ENCODE data around the gene CD68. TPM values are rescaled to one million over a fixed set of nuclear protein-coding genes. Genes with fewer than 3 reads are reported as not detected.

CD68 gene, protein sequence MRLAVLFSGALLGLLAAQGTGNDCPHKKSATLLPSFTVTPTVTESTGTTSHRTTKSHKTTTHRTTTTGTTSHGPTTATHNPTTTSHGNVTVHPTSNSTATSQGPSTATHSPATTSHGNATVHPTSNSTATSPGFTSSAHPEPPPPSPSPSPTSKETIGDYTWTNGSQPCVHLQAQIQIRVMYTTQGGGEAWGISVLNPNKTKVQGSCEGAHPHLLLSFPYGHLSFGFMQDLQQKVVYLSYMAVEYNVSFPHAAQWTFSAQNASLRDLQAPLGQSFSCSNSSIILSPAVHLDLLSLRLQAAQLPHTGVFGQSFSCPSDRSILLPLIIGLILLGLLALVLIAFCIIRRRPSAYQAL
- 10 to 100 TPM; 10.3 to 28.1 TPM for total RNA-seq

DNA sequence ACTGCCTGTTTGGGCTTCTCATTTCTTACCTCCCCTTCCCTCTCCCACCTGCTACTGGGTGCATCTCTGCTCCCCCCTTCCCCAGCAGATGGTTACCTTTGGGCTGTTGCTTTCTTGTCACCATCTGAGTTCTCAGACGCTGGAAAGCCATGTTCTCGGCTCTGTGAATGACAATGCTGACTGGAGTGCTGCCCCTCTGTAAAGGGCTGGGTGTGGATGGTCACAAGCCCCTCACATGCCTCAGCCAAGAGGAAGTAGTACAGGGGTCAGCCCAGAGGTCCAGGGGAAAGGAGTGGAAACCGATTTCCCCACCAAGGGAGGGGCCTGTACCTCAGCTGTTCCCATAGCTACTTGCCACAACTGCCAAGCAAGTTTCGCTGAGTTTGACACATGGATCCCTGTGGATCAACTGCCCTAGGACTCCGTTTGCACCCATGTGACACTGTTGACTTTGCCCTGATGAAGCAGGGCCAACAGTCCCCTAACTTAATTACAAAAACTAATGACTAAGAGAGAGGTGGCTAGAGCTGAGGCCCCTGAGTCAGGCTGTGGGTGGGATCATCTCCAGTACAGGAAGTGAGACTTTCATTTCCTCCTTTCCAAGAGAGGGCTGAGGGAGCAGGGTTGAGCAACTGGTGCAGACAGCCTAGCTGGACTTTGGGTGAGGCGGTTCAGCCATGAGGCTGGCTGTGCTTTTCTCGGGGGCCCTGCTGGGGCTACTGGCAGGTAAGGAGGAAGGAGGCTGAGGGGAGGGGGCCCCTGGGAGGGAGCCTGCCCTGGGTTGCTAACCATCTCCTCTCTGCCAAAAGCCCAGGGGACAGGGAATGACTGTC lies at the start of gene CD68:
CD68 (plus strand) TSS at position 638 of the 833 bp plus-strand sequence; CDS start at position 678, 40 bp downstream.
- peaks cover 29 to 37% of the 10 kb centered on the region in 2 donors for H3K36me3 Mint-ChIP-seq (ENCODE audit: insufficient read depth in 2 of 2)
- peak; percentile 59 to 70 for ATAC-seq (replicated peaks in 1 of 2)

DNA sequence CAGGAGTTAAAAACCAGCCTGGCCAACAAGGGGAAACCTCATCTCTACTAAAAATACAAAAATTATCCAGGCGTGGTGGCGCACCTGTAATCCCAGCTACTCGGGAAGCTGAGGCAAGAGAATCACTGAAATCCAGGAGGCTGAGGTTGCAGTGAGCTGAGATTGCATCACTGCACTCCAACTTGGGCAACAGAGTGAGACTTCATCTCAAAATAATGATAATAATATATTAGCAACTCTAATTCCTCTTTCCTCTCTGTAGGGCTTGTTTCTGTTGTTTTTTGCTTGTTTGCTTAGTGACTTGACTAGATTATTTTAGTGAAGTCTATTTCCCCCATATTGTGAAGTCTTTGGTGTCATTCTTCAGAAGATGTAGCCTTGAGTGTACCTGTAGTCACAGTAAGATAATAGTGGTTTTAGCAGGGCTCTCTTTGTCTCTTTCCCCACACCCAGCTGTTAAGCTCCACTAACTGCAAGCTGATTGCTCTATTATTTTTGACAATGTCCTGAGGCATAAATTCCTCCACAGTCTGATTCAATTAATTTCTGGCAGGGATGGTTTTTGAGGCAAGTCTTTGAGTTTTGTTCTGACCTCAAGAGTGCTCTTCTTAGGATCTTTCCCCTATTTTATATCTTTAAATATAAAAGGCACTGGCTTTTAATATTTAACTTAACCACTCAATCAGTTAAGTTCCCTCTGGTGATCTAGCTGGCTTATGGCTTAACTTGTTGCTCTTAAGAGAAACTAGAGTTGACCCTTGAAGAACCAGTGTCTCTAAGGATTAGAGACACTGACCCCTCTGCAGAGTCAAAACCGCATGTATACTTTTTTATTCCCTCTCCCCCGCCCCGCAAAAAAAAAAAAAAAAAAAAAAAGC lies 49.2 kb upstream of the CD68 start:
- no peak overlapping the region for H3K27ac Mint-ChIP-seq
- H3K9me3 Mint-ChIP-seq = peaks cover 0 to 1% of the 10 kb centered on the region in 2 donors
- H3K4me3 Mint-ChIP-seq = no peak overlapping the region
- ATAC-seq (replicated peaks in 1 of 2) = no peak
- H3K27me3 Mint-ChIP-seq (ENCODE audit: low read depth) = no peaks in the 10 kb centered on the region
- no peak for DNase-seq
- no peaks in the 10 kb centered on the region for H3K4me1 Mint-ChIP-seq (ENCODE audit: low read depth)
- peaks cover 0 to 7% of the 10 kb centered on the region in 2 donors for H3K36me3 Mint-ChIP-seq (ENCODE audit: insufficient read depth in 2 of 2)

More for the DNA sequence above, at the start of gene CD68:
- peak within 1 kb of the TSS; percentile 68 for H3K27ac Mint-ChIP-seq
- H3K4me1 Mint-ChIP-seq (ENCODE audit: low read depth) = peaks cover 87% of the 10 kb centered on the region
- no peaks in the 10 kb centered on the region for H3K9me3 Mint-ChIP-seq
- no peaks in the 10 kb centered on the region for H3K27me3 Mint-ChIP-seq (ENCODE audit: low read depth)
- H3K4me3 Mint-ChIP-seq = peak within 1 kb of the TSS; percentile 52 to 83
- peak; percentile 74 to 83 for DNase-seq

DNA sequence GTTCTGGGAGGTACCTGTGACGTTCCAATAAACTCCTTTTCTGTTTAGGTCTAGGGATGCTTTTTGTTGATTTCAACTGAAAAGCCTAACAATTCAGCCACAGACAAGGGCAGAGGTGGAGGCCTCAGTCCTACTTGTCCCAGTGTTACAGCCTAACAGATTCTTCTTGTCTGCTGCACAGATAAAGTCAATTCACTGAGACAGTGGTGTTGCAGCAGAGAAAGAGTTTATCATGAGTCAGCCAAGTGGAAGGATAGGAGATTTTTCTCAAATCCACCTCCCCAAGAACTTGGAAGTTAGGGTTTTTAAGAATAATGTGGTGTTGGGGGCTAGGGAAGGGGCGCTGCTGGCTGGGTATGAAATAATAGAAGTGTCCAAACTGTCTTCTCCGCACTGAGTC lies 41.4 kb upstream of the CD68 start:
- DNase-seq (no peak), ATAC-seq (replicated peaks in 1 of 2) (no peak)
- Mint-ChIP-seq H3K4me1 (ENCODE audit: low read depth) (no peaks in the 10 kb centered on the region), H3K27ac (no peak overlapping the region), H3K4me3 (no peak overlapping the region), H3K9me3 (peaks cover 2 to 3% of the 10 kb centered on the region in 2 donors), H3K27me3 (ENCODE audit: low read depth) (no peaks in the 10 kb centered on the region), H3K36me3 (ENCODE audit: insufficient read depth in 2 of 2) (no peaks in the 10 kb centered on the region)

DNA sequence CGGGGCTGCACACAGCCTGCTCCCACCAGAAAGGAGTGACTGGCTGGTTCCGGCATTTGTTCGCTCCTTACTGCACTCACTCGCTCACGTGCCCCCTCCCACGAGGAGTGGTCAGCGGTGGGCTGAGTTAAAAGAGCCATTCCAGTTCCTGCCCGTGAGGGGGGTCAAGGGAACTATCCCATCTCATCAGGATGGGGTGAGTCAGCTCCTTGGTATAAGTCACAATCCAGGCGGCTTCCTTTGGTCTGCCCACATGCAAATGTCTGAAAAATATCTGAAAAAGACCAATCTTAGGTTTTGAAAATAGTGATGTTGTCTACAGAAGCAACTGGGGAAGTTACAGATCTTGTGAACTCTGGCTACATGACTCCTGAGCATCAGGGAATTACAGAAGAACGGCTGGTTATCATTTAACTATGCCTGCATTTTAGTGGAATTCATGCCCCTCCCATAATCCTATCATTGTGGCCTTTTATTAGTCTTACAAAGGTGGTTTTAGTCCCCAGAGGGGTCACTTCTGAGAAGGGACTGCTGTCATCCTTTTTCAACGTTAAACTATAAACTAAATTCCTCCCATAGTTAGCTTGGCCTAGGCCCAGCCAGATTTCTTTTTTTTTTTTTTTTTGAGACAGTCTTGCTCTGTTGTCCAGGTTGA lies 40.4 kb upstream of the CD68 start:
- no peak overlapping the region for H3K4me3 Mint-ChIP-seq
- no peaks in the 10 kb centered on the region for H3K27me3 Mint-ChIP-seq (ENCODE audit: low read depth)

DNA sequence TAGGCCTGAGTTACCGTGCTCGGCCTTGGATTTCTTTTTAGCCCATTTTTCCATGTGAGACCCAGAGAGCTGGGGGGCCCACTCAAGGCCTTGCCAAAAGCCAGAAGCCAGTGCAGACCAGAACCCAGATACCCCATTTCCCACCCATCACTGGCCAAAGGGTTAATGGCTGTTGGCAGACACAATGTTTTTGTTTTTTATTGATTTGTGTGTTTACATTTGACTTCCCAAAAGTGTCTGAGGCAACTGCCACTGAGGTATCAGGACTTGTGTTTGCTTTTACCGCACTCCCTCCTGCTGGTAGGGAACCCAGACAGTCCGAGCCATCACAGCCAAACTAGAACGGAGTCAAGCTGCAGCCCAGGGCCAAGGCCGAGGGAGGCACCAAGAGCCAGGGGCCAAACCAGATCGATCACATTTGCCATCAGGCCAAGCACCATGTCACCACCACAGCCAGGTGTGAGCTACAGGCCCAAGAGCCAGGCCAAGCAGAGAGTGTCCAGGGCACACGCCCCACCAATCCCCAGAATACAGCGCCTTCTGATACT lies 38.3 kb upstream of the CD68 start:
- H3K9me3 Mint-ChIP-seq = peaks cover 2 to 3% of the 10 kb centered on the region in 2 donors
- DNase-seq = no peak
- no peaks in the 10 kb centered on the region for H3K27me3 Mint-ChIP-seq (ENCODE audit: low read depth)
- no peak overlapping the region for H3K27ac Mint-ChIP-seq
- H3K4me1 Mint-ChIP-seq (ENCODE audit: low read depth) = no peaks in the 10 kb centered on the region
- no peak overlapping the region for H3K4me3 Mint-ChIP-seq
- H3K36me3 Mint-ChIP-seq (ENCODE audit: insufficient read depth in 2 of 2) = no peaks in the 10 kb centered on the region
- ATAC-seq (replicated peaks in 1 of 2) = no peak

More for the DNA sequence above, 40.4 kb upstream of the CD68 start:
- no peaks in the 10 kb centered on the region for H3K36me3 Mint-ChIP-seq (ENCODE audit: insufficient read depth in 2 of 2)
- no peak overlapping the region for H3K27ac Mint-ChIP-seq
- DNase-seq = no peak
- no peak for ATAC-seq (replicated peaks in 1 of 2)
- H3K4me1 Mint-ChIP-seq (ENCODE audit: low read depth) = no peaks in the 10 kb centered on the region
- peaks cover 2 to 3% of the 10 kb centered on the region in 2 donors for H3K9me3 Mint-ChIP-seq

DNA sequence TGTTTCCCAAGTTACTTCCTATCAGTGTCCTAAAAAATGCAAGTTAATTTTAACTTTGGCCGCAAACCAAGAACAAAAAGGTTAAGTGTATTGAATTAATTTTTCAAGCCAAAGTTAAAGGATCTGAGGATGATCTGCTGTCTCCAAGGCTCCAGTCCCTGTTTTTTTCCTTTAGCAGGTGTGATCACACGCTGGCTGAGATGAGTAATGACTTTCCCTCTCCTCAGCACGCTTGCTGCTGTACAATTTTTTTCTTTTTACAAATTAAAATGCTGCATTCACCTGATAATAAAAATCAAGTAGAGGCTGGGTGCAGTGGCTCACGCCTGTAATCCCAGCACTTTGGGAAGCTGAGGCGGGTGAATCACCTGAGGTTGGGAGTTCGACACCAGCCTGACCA lies 34.5 kb upstream of the CD68 start:
- peaks cover 20% of the 10 kb centered on the region for H3K4me1 Mint-ChIP-seq (ENCODE audit: low read depth)
- DNase-seq = no peak
- H3K9me3 Mint-ChIP-seq = no peaks in the 10 kb centered on the region
- H3K27ac Mint-ChIP-seq = no peak overlapping the region
- no peaks in the 10 kb centered on the region for H3K27me3 Mint-ChIP-seq (ENCODE audit: low read depth)
- no peak overlapping the region for H3K4me3 Mint-ChIP-seq
- H3K36me3 Mint-ChIP-seq (ENCODE audit: insufficient read depth in 2 of 2) = no peaks in the 10 kb centered on the region
- no peak for ATAC-seq (replicated peaks in 1 of 2)

DNA sequence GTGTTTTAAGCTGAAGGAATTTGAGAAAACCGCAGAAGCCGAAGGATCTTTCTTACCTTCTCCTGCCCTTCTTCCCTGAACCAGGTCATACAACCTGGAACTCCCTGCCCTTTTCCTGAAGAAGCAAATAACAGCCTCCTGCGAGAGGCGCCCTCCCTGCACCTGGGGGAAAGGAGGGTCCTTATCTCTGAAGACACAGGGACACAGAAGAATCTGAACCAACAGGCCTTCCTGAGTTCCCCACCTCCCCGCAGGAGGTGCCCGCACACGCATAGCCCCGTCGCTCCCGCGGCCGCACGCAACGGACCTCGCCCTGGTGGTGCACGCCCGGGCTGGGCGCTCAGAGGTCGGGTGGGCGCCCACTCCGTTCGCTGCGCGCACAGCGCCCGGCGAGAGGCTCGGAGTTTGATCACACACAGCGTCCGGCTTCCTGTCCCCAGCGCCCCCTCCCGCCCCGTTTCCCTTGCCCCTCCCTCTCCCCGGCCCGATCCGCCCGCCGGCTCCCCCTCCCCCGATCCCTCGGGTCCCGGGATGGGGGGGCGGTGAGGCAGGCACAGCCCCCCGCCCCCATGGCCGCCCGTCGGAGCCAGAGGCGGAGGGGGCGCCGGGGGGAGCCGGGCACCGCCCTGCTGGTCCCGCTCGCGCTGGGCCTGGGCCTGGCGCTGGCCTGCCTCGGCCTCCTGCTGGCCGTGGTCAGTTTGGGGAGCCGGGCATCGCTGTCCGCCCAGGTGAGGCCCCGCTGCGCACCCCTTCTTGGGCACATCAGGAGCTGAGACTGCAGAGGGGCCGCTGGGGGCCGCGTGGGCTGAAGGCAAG lies 30.6 kb upstream of the CD68 start, which contains the start of gene TNFSF12:
TNFSF12 (plus strand) TSS at position 474 of the 816 bp plus-strand sequence; CDS start at position 570, 96 bp downstream.
- DNase-seq = peak; percentile 72 to 73
- H3K36me3 Mint-ChIP-seq (ENCODE audit: insufficient read depth in 2 of 2) = no peaks in the 10 kb centered on the region
- H3K27ac Mint-ChIP-seq = peak within 1 kb of the TSS; percentile 52
- ATAC-seq (replicated peaks in 1 of 2) = peak; percentile 75 to 79
- H3K4me1 Mint-ChIP-seq (ENCODE audit: low read depth) = peaks cover 58% of the 10 kb centered on the region
- no peaks in the 10 kb centered on the region for H3K27me3 Mint-ChIP-seq (ENCODE audit: low read depth)
- no peaks in the 10 kb centered on the region for H3K9me3 Mint-ChIP-seq
- H3K4me3 Mint-ChIP-seq = peak within 1 kb of the TSS; percentile 87 to 90

DNA sequence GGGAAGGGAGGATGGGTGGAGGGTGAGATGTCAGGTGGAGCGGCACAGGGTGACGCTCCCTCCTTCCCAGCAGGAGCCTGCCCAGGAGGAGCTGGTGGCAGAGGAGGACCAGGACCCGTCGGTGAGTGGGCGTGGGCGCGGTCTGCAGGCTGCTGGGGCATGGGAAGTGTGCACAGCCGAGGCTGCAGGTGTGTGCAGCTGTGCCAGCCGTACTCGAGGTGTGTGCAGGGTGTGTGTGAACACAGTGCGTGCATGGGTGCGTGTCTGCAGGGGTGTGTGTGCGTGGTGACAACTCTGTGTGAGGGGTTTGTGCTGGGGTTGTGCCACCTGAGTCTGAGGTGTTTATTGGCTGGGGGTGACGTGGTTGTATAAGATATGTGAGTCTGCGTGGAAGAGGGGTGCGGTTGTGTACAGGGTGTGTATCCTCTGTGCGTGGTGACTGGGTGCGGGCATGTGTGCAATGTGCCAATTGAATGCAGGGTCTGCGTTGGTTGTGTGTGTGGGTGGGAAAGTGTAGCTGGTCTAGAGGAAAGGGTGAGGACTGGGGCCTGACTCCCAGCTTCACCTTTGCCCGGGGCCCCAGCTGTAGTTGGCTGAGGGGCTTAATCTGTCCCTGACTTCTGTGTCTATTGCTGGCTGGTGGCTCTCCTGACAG lies 29.9 kb upstream of the CD68 start:
- Mint-ChIP-seq H3K4me1 (ENCODE audit: low read depth) (peaks cover 61% of the 10 kb centered on the region), H3K36me3 (ENCODE audit: insufficient read depth in 2 of 2) (no peaks in the 10 kb centered on the region), H3K4me3 (peak overlapping the region; percentile 78 to 90), H3K27ac (peak overlapping the region; percentile 12), H3K27me3 (ENCODE audit: low read depth) (no peaks in the 10 kb centered on the region), H3K9me3 (no peaks in the 10 kb centered on the region)
- peak; percentile 46 to 53 for DNase-seq
- peak; percentile 57 to 61 for ATAC-seq (replicated peaks in 1 of 2)

DNA sequence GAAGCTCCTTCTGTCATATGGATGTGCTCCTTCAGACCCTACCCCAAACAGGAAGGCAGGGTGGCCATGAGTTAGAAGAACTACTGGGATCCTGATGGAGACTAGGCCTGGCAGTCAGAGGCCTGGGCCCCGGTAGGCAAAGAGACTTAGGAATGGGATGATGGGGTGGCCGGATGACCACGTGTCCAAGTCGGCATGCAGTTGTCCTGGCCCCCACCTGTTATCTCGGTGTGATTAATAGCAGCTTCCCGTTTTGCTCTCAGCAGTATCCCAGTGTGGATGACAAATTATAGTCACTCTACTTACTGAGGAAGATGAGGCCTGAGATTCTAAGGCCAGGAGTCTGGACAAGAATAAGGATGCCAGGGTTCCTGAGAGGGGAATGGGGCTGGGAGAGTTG lies 29.1 kb upstream of the CD68 start:
- H3K27ac Mint-ChIP-seq = no peak overlapping the region

DNA sequence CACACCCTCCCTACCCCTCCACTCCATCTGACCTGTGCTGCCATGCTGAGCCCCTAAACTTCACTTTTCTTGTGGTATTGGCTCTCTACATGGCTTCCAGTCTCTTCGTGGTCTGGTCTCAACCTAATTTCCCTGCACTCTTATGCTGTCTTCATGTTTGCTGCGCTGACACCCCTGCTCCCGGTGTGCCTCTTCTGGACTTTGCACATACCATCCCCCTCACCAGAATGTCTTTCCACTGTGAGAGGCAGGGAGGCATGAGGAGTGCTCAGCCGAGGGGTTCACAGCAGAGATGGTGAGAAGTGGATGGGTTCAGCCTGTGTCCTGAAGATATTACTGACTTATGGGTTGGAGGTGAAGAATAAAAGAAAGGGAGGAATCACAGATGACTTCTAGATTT lies 28.0 kb upstream of the CD68 start:
- Mint-ChIP-seq H3K4me3 (no peak overlapping the region), H3K27ac (no peak overlapping the region), H3K4me1 (ENCODE audit: low read depth) (peaks cover 69% of the 10 kb centered on the region), H3K36me3 (ENCODE audit: insufficient read depth in 2 of 2) (no peaks in the 10 kb centered on the region), H3K9me3 (no peaks in the 10 kb centered on the region), H3K27me3 (ENCODE audit: low read depth) (no peaks in the 10 kb centered on the region)
- ATAC-seq (replicated peaks in 1 of 2) (no peak), DNase-seq (no peak)

More for the DNA sequence above, 29.1 kb upstream of the CD68 start:
- no peaks in the 10 kb centered on the region for H3K9me3 Mint-ChIP-seq
- peaks cover 64% of the 10 kb centered on the region for H3K4me1 Mint-ChIP-seq (ENCODE audit: low read depth)
- no peak for ATAC-seq (replicated peaks in 1 of 2)
- DNase-seq = no peak
- H3K4me3 Mint-ChIP-seq = peak overlapping the region; percentile 78 to 90
- H3K36me3 Mint-ChIP-seq (ENCODE audit: insufficient read depth in 2 of 2) = no peaks in the 10 kb centered on the region
- no peaks in the 10 kb centered on the region for H3K27me3 Mint-ChIP-seq (ENCODE audit: low read depth)

DNA sequence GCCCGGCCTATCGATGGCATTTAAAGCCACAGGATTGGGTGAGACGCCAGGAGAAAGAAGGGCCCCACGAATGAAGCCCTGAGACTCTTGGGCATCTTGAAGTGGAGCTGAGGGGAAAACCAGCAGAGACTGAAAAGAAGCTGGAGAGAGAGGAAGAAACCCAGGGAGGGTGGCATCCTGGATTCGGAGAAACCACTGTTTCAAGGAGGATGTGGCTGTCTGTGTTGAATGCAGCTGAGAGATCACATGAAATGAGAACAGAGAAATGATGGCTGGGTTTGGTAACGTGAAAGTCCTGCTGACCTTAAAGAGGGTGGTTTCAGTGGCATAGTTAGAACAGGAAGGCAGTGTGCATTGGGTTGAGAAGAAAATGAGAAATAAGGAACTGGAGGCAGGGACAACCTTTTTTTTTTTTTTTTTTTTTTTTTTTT lies 26.8 kb upstream of the CD68 start:
- Mint-ChIP-seq H3K27me3 (ENCODE audit: low read depth) (no peaks in the 10 kb centered on the region), H3K36me3 (ENCODE audit: insufficient read depth in 2 of 2) (no peaks in the 10 kb centered on the region), H3K4me3 (peak overlapping the region; percentile 45 to 60), H3K27ac (peak overlapping the region; percentile 5), H3K9me3 (no peaks in the 10 kb centered on the region), H3K4me1 (ENCODE audit: low read depth) (peaks cover 67% of the 10 kb centered on the region)
- peak; percentile 67 to 70 for ATAC-seq (replicated peaks in 1 of 2)
- DNase-seq = no peak
